Femur (tissue), 1 donor: ENCODE data around the gene TPST2.

Experiments used
- DNase-seq: peaks from one replicate; pipeline ENCODE4 v3.0.0-alpha.2; 2017

Gene TPST2

GRCh38 chr22:26579331-26579886, 10.5 kb downstream of the TPST2 start:
- DNase-seq, result peak; percentile 34

- DNase-seq, result no peak
These were observed 12.9 kb downstream of the TPST2 start for GRCh38 chr22:26577081-26577480.

- no peak for DNase-seq
These were observed 13.8 kb downstream of the TPST2 start for GRCh38 chr22:26576026-26576680.

- DNase-seq, result no peak
These were observed 15.8 kb downstream of the TPST2 start for GRCh38 chr22:26574001-26574723.

- DNase-seq, result peak; percentile 59
These were observed 16.8 kb downstream of the TPST2 start for GRCh38 chr22:26573026-26573662.

GRCh38 chr22:26570864-26571525, 18.9 kb downstream of the TPST2 start:
- DNase-seq, result no peak

GRCh38 chr22:26570115-26570514, 19.8 kb downstream of the TPST2 start:
- DNase-seq, result no peak

- no peak for DNase-seq
These were observed 21.7 kb downstream of the TPST2 start for GRCh38 chr22:26568207-26568706.

GRCh38 chr22:26567610-26568009, 22.3 kb downstream of the TPST2 start:
- DNase-seq, result no peak

- DNase-seq, result no peak
These were observed 22.9 kb downstream of the TPST2 start for GRCh38 chr22:26566994-26567393.

- no peak for DNase-seq
These were observed 24.0 kb downstream of the TPST2 start for GRCh38 chr22:26565889-26566288.

GRCh38 chr22:26565181-26565580, 24.8 kb downstream of the TPST2 start:
- DNase-seq, result no peak

- no peak for DNase-seq
These were observed 25.3 kb downstream of the TPST2 start for GRCh38 chr22:26564672-26565071.

- no peak for DNase-seq
These were observed 25.8 kb downstream of the TPST2 start for GRCh38 chr22:26564181-26564580.

GRCh38 chr22:26563022-26563421, 26.9 kb downstream of the TPST2 start:
- no peak for DNase-seq

- no peak for DNase-seq
These were observed 28.0 kb downstream of the TPST2 start for GRCh38 chr22:26561756-26562417.

- no peak for DNase-seq
These were observed 29.9 kb downstream of the TPST2 start for GRCh38 chr22:26559961-26560575.

- DNase-seq, result no peak
These were observed 31.6 kb downstream of the TPST2 start for GRCh38 chr22:26558248-26558895.

GRCh38 chr22:26556904-26557303, 33.0 kb downstream of the TPST2 start:
- DNase-seq, result no peak

- DNase-seq, result no peak
These were observed 34.5 kb downstream of the TPST2 start for GRCh38 chr22:26555478-26555877.

GRCh38 chr22:26554956-26555355, 35.0 kb downstream of the TPST2 start:
- DNase-seq, result no peak
